Left ventricle myocardium inferior (tissue), 1 donor: Measurements from ENCODE around the gene TMEM37. TPM values are rescaled to one million over a fixed set of nuclear protein-coding genes. Genes with fewer than 3 reads are reported as not detected.

Source experiments
- DNase-seq: peaks from one replicate; pipeline ENCODE4 v3.0.0-alpha.2; 2020
- H3K27ac ChIP-seq: fragments of 200-600 bp; replicated peaks from 2 replicates; pipeline ENCODE4 v1.8.0; 2021
- H3K27me3 ChIP-seq: fragments of 200-600 bp; 2 replicates; pipeline ENCODE4 v1.8.0; 2021; ENCODE audit warnings: low read depth
- H3K36me3 ChIP-seq: fragments of 200-600 bp; 2 replicates; pipeline ENCODE4 v1.8.0; 2021
- H3K4me1 ChIP-seq: fragments of 200-600 bp; 2 replicates; pipeline ENCODE4 v1.8.0; 2021
- H3K4me3 ChIP-seq: fragments of 200-600 bp; 2 replicates; pipeline ENCODE4 v1.8.0; 2021; ENCODE audit warnings: mild to moderate bottlenecking, moderate library complexity
- H3K9me3 ChIP-seq: fragments of 200-600 bp; replicated peaks from 2 replicates; pipeline ENCODE4 v1.8.0; 2021
- CTCF ChIP-seq: fragments of 200-600 bp; IDR thresholded peaks from 2 replicates; pipeline ENCODE4 v1.8.0; 2021; ENCODE audit warnings: antibody characterized with exemption, mild to moderate bottlenecking, borderline replicate concordance
- intact Hi-C: fragments of 100-400 bp; cut with micrococcal nuclease; formaldehyde crosslinking; loops from one replicate; pipeline ENCODE4 v1.11.0; 2022
- long read RNA-seq: library from polyadenylated mRNA; unstranded; transcript quantifications from one replicate; pipeline ENCODE4 v2.0.0, GENCODE V29; 2021
- total RNA-seq: library from RNA; stranded (reverse); fragmentation: NEBNext Ultra II Directional; extraction: Animal tissue kit (Norgen Biotek cat#: 25700); gene quantifications from one replicate; pipeline ENCODE4 v1.2.1, GENCODE V29; 2021
- donor health status: DM: no; HTN: yes; CAD: no; lungs with severe emphysema.

The TMEM37 gene
- 2.4 TPM for total RNA-seq
- long read RNA-seq, partial matches to known transcripts, result 0 of 2 reads
- long read RNA-seq, other reads (novel, unspliced or antisense), result 0 of 2 reads

GRCh38 chr2:119431155-119431975 lies at the start of gene TMEM37:
Gene TMEM37, plus strand, starts transcription at chr2:119431854. Its CDS starts 50 bp downstream, at chr2:119431904.
- Histone ChIP-seq H3K4me1 (peaks cover 17% of the 10 kb centered on the region), H3K36me3 (no peaks in the 10 kb centered on the region), H3K4me3 (peak within 1 kb of the TSS; percentile 71), H3K9me3 (no peaks in the 10 kb centered on the region), H3K27ac (peak within 1 kb of the TSS; percentile 37), H3K27me3 (peaks cover 5% of the 10 kb centered on the region)
- peak; percentile 72 for DNase-seq
- no peak for TF ChIP-seq CTCF
- intact Hi-C loops, result no loop called here

DNA sequence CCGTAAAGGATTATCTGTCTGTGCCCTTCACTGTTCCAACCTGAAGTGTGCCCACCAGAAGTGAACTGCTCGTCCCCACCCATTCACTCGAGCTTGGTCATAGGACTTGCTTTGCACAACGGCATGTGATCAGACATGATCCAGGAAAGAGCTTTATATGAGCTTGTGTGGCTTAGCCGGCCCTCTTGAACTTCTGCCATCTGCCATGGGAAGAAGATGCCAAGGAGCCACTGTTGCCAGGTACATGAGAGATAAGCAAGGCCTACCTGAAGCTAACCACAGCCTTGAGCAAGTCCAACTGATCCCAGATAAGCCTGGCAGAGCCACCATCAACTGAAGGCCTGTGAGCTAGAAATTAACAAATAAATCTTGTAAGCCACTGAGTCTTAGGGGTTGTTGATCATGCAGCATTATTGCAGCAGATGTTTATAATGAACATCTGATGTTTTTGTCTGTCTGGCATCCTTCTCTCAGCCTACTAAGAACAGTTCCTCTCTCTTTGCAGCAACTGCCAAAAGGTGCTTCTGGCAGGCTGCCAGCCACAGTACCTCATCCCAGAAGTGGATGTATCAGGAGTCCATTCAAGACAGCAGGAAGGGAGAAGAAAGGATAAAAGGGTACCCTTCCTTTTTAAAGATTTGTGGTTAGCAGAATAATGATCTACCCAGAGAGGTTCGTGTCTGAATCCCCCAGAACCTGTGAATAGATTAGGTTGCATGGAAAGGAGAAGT lies 48.1 kb upstream of the TMEM37 start:
- no peak for TF ChIP-seq CTCF
- intact Hi-C loops, result no loop called here
- Histone ChIP-seq H3K4me3 (no peak overlapping the region), H3K27ac (no peak overlapping the region), H3K9me3 (no peaks in the 10 kb centered on the region), H3K36me3 (no peaks in the 10 kb centered on the region), H3K4me1 (peaks cover 17% of the 10 kb centered on the region), H3K27me3 (no peaks in the 10 kb centered on the region)
- DNase-seq, result peak; percentile 20

GRCh38 chr2:119384971-119385370 lies 46.7 kb upstream of the TMEM37 start:
- no peaks in the 10 kb centered on the region for H3K9me3 ChIP-seq
- TF ChIP-seq CTCF, result no peak
- no peak overlapping the region for H3K4me3 ChIP-seq
- H3K27ac ChIP-seq, result no peak overlapping the region
- no peaks in the 10 kb centered on the region for H3K36me3 ChIP-seq
- intact Hi-C loops, result no loop called here
- H3K4me1 ChIP-seq, result peaks cover 29% of the 10 kb centered on the region
- DNase-seq, result no peak
- no peaks in the 10 kb centered on the region for H3K27me3 ChIP-seq

DNA sequence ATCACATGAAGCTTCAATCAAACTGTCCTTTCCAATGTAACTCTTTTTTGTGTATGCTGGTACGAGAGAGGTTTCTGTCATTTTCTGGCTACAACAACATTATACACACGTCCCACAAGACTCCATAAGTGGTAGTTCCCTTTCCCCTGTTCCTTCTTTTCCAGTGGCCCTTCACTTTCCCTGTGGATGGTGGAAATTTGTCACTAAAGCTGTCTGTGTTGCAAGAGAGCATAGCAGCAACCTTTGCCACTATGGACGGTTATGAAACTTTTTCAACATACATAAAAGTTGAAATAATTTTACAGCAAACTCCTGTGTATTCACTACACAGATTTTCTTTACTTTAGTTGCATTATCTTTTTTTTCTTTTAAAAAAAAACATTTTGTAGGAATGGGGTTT lies 46.2 kb upstream of the TMEM37 start:
- Histone ChIP-seq H3K4me3 (no peak overlapping the region), H3K27me3 (no peaks in the 10 kb centered on the region), H3K27ac (no peak overlapping the region), H3K36me3 (no peaks in the 10 kb centered on the region), H3K9me3 (no peaks in the 10 kb centered on the region), H3K4me1 (peaks cover 32% of the 10 kb centered on the region)
- DNase-seq, result no peak
- intact Hi-C loops, result no loop called here
- no peak for TF ChIP-seq CTCF

GRCh38 chr2:119387381-119388129 lies 44.1 kb upstream of the TMEM37 start:
- Histone ChIP-seq H3K36me3 (no peaks in the 10 kb centered on the region), H3K27ac (peak overlapping the region; percentile 76), H3K4me1 (peaks cover 32% of the 10 kb centered on the region), H3K9me3 (no peaks in the 10 kb centered on the region), H3K27me3 (no peaks in the 10 kb centered on the region), H3K4me3 (no peak overlapping the region)
- TF ChIP-seq CTCF, result peak; percentile 46
- intact Hi-C loops, result no loop called here
- DNase-seq, result peak; percentile 69
